Forelimb muscle (tissue), 1 donor: ENCODE data around the gene SCGB1D2. TPM values are rescaled to one million over a fixed set of nuclear protein-coding genes. Genes with fewer than 3 reads are reported as not detected.

Experiments
- DNase-seq: peaks from one replicate; pipeline ENCODE4 v3.0.0-alpha.2; 2013; ENCODE audit warnings: low read depth
- polyA plus RNA-seq: library from polyadenylated mRNA; unstranded; fragments of 120-200 nt; gene quantifications from one replicate; pipeline ENCODE4 v1.2.1, GENCODE V29; 2013; ENCODE audit not compliant: insufficient read length

The SCGB1D2 gene
- polyA plus RNA-seq, 1 donor = not detected

GRCh38 chr11:62260261-62260953 is 18.4 kb downstream of the SCGB1D2 start:
- no peak for DNase-seq

- no peak for DNase-seq
These were observed 22.0 kb downstream of the SCGB1D2 start for GRCh38 chr11:62264004-62264403.

GRCh38 chr11:62266558-62266957 is 24.5 kb downstream of the SCGB1D2 start:
- no peak for DNase-seq

DNA sequence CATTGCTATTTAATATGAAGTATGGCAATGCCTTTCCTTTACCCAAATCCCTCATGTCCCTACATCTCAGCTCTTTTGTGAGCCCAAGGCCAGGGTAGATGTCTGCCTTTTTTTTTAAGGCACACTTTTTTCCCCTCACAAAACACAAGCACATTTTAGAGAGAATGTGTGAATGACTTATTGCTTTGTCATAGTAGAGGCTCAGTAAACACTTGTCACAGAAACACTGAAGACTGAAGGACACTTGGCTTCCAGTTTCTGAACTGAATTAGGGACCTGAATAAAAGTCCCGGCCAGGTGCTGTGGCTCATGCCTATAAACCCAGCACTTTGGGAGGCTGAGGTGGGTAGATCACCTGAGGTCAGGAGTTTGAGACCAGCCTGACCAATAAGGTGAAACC is 25.0 kb downstream of the SCGB1D2 start:
- no peak for DNase-seq

- DNase-seq = no peak
These were observed 25.5 kb downstream of the SCGB1D2 start for GRCh38 chr11:62267576-62267975.

- no peak for DNase-seq
These were observed 27.7 kb downstream of the SCGB1D2 start, which contains the start of gene SCGB2A2 for GRCh38 chr11:62269654-62270278. Gene SCGB2A2 (plus strand): TSS chr11:62270158. CDS start chr11:62270217, 59 bp downstream.

DNA sequence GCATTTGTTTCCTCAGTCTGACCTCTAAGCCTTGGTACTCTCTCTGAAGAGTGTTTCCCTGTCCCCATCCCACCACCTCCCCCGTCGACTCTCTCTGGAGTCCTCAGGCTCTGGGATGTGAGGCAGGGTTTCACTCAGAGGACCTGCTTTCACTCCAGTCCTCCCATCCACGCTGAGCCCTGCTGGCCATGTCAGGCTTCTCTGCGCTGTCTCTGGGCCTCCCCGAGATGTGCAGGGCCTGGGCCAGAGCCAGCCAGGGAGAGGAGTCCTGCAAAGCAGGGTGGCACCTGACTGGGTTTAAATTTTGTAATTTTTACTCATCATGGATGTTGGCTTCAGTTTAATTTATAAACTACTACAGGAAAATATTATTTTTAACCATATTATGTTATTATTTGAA is 31.2 kb downstream of the SCGB1D2 start:
- no peak for DNase-seq

- DNase-seq = no peak
These were observed 31.8 kb downstream of the SCGB1D2 start for GRCh38 chr11:62273789-62274275.

GRCh38 chr11:62280452-62280851 is 38.4 kb downstream of the SCGB1D2 start:
- no peak for DNase-seq

Other genes starting within 250 kb of the SCGB1D2 start
- 15.7 TPM for gene INCENP, start 118.2 kb upstream of the SCGB1D2 start, polyA plus RNA-seq
- gene SCGB1D1, start 52.0 kb upstream of the SCGB1D2 start, polyA plus RNA-seq = not detected
- gene SCGB2A1, start 33.6 kb upstream of the SCGB1D2 start, polyA plus RNA-seq = not detected
- not detected for gene SCGB2A2, start 27.9 kb downstream of the SCGB1D2 start, polyA plus RNA-seq
- gene SCGB1D4, start 56.8 kb downstream of the SCGB1D2 start, polyA plus RNA-seq = not detected
- gene ASRGL1, start 95.2 kb downstream of the SCGB1D2 start, polyA plus RNA-seq = 3.4 TPM
- gene SCGB1A1, start 176.8 kb downstream of the SCGB1D2 start, polyA plus RNA-seq = not detected